ENCODE data around the gene CACNA1I. TPM values are rescaled to one million over a fixed set of nuclear protein-coding genes. Genes with fewer than 3 reads are reported as not detected.

Gene CACNA1I
- total and polyA plus RNA-seq, 2 of the 8 experiments (the other 6 are each of a cell fraction or from before 2014, with no cell fraction given) = 0.77 to 1.2 TPM

DNA sequence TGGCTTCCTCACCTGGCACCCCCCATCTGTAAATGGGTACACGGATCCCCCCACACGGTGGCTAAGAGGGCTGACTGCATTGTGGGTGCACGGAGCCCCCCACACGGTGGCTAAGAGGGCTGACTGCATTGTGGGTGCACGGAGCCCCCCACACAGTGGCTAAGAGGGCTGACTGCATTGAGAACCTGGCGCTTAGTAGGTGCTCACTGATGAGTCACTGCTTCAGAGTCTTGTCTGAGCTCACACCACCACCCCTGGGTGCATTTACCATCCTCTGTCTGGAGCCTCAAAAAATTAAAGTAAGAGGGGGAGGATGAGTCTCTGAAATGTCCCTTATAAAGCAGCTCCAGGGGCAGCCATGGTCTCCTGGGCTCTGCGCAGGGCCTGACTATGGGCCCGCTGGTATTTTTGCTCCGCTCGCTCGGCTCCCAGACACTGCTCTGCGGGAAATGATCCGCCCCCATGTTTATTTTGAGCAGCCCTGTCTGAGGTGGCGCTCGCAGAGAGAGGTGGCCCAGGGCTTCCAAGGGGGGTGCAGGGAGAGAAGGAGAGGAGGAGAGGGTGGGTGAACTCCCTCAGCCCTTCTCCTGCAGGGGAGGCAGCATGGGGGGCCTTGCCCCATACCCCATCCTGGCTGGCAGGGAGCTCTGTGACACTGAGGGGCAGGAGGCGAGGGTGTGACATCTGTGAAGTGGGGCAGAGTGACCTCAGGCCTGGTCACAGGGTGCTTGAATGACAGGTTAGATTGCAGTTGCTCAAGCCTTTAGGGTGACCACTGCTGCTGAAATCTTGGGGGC is 82.6 kb downstream of the CACNA1I start:
- Histone ChIP-seq H3K79me2 (ENCODE audit: control insufficient read depth in 1 of 2, insufficient read depth in 2 of 2, low read length in 2 of 2) (no peaks in the 10 kb centered on the region), H2BK12ac (ENCODE audit: low read depth, low read length) (no peak overlapping the region), H2BK15ac (ENCODE audit: low read length) (no peak overlapping the region), H3K27ac (ENCODE audit: low read depth, low read length) (no peak overlapping the region), H3K4me3 (ENCODE audit: extremely low read depth in 1 of 4, insufficient read depth in 2 of 4, low read depth in 3 of 4, low read length in 4 of 4) (no peak overlapping the region), H3K23ac (ENCODE audit: insufficient read length) (no peak overlapping the region), H3K79me1 (ENCODE audit: low read depth, low read length) (no peaks in the 10 kb centered on the region), H2AFZ (ENCODE audit: low read length) (no peak overlapping the region), H3K14ac (ENCODE audit: insufficient read length) (no peak overlapping the region), H3K9me3 (ENCODE audit: insufficient read depth in 2 of 2, low read depth in 1 of 2, low read length in 1 of 2) (no peaks in the 10 kb centered on the region), H3K4me2 (ENCODE audit: insufficient read depth in 1 of 2, low read depth in 2 of 2, low read length in 2 of 2) (no peak overlapping the region), H3K9ac (replicated peaks in 1 of 4; ENCODE audit: extremely low read depth in 1 of 4, low read depth in 3 of 4, low read length in 3 of 4) (no peak overlapping the region), H2BK5ac (ENCODE audit: low read depth, low read length) (no peak overlapping the region), H3K56ac (replicated peaks; ENCODE audit: insufficient read length, low read depth, low read length) (no peak overlapping the region), H3K36me3 (ENCODE audit: control insufficient read depth in 2 of 4, insufficient read depth in 4 of 4, low read length in 3 of 4) (no peaks in the 10 kb centered on the region), H3K4me1 (replicated peaks in 1 of 4; ENCODE audit: control insufficient read depth in 3 of 4, insufficient read depth in 4 of 4, low read length in 3 of 4) (no peaks in the 10 kb centered on the region; a peak in 1 of 7 replicates), H2BK120ac (replicated peaks; ENCODE audit: low read depth, low read length) (no peak overlapping the region), H4K20me1 (replicated peaks in 1 of 2; ENCODE audit: control insufficient read depth in 1 of 2, insufficient read depth in 2 of 2, low read length in 2 of 2) (peaks cover 0 to 2% of the 10 kb centered on the region in 2 experiments), H2AK5ac (ENCODE audit: low read depth, low read length) (no peak overlapping the region), H4K5ac (ENCODE audit: insufficient read length, low read depth, low read length) (no peak overlapping the region), H3K4ac (replicated peaks; ENCODE audit: insufficient read length, low read depth, low read length) (no peak overlapping the region), H4K8ac (ENCODE audit: extremely low read depth, insufficient read depth, low read length) (no peak overlapping the region), H3K23me2 (ENCODE audit: low read depth, low read length) (no peaks in the 10 kb centered on the region), H4K91ac (replicated peaks; ENCODE audit: insufficient read length, low read length) (no peak overlapping the region), H3K18ac (ENCODE audit: extremely low read depth, low read length) (no peak overlapping the region), H3K27me3 (replicated peaks in 1 of 4; ENCODE audit: control insufficient read depth in 3 of 4, extremely low read depth in 1 of 4, insufficient read depth in 3 of 4, low read length in 3 of 4) (no peaks in the 10 kb centered on the region; a peak in 2 of 7 replicates), H2BK20ac (ENCODE audit: low read length) (no peak overlapping the region)
- ChIA-PET POLR2A (ENCODE audit: partially characterized antibody) (interaction anchor here (0.8 kb wide), 1 partner anchor 59 kb away, joined by 3 read pairs; no protein-coding TSS in a partner anchor), CTCF (ENCODE audit: partially characterized antibody) (interaction anchor here (1.0 to 2.7 kb wide), 8 partner anchors 8 to 117 kb away, joined by 3 to 9 read pairs (median 6); no protein-coding TSS in a partner anchor)
- DNase-seq (ENCODE audit: low read depth in 1 of 2, low spot score in 2 of 2) = no peak
- no peak for FAIRE-seq
- 78% methylated on average over 16 of the region's 16 CpGs; no CpG with 5 or more reads in 1 of the 2 experiments for WGBS, 2 experiments (ENCODE audit: extremely low coverage in 1 of 2, insufficient coverage in 1 of 2, insufficient read length in 1 of 2, insufficient replicate concordance in 2 of 2, low coverage in 1 of 2, low lambda C conversion rate in 2 of 2, missing lambda C conversion rate in 1 of 2)
- no peak for TF ChIP-seq SP1 (IDR thresholded peaks at IDR 0.05; ENCODE audit: low read depth, low read length)
- TF ChIP-seq KDM1A (IDR thresholded peaks at IDR 0.05; ENCODE audit: borderline replicate concordance, low read length) = no peak
- no peak for TF ChIP-seq RBBP5 (IDR thresholded peaks at IDR 0.05; ENCODE audit: borderline replicate concordance, low read depth, low read length)
- no peak for TF ChIP-seq SIRT6 (IDR thresholded peaks at IDR 0.05; ENCODE audit: low read length)
- TF ChIP-seq KDM4A (IDR thresholded peaks at IDR 0.05; ENCODE audit: low read depth, low read length, severe bottlenecking) = no peak
- TF ChIP-seq RXRA (IDR thresholded peaks at IDR 0.05; ENCODE audit: insufficient read depth, low read depth, low read length) = no peak
- no peak for TF ChIP-seq MAFK (IDR thresholded peaks at IDR 0.05; ENCODE audit: low read depth, low read length)
- no peak for TF ChIP-seq GTF2F1 (IDR thresholded peaks at IDR 0.05; ENCODE audit: borderline replicate concordance, low read depth, low read length)
- no peak for TF ChIP-seq NANOG (IDR thresholded peaks at IDR 0.05; ENCODE audit: insufficient read depth, low read depth, low read length, poor library complexity, severe bottlenecking)
- no peak for TF ChIP-seq NRF1 (IDR thresholded peaks at IDR 0.05; ENCODE audit: low read depth, low read length)
- TF ChIP-seq, protein P1, sequence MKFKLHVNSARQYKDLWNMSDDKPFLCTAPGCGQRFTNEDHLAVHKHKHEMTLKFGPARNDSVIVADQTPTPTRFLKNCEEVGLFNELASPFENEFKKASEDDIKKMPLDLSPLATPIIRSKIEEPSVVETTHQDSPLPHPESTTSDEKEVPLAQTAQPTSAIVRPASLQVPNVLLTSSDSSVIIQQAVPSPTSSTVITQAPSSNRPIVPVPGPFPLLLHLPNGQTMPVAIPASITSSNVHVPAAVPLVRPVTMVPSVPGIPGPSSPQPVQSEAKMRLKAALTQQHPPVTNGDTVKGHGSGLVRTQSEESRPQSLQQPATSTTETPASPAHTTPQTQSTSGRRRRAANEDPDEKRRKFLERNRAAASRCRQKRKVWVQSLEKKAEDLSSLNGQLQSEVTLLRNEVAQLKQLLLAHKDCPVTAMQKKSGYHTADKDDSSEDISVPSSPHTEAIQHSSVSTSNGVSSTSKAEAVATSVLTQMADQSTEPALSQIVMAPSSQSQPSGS (IDR thresholded peaks at IDR 0.05; ENCODE audit: low read length) = no peak
